Renal cortex interstitium (tissue), 11 donors: ENCODE measurements around the gene PLOD2. TPM values are rescaled to one million over a fixed set of nuclear protein-coding genes. Genes with fewer than 3 reads are reported as not detected.
A peak's percentile ranks its signal among the peaks of the same experiment; 100 is the strongest.

Source experiments
- DNase-seq, 11 donors: peaks; one replicate each; pipeline ENCODE4 v3.0.0-alpha.2; 2013; ENCODE audit warnings: low read depth in 9 of 11, low spot score in 4 of 11; ENCODE audit errors: extremely low read depth in 1 of 11
- polyA plus RNA-seq, 3 donors: library from polyadenylated mRNA; unstranded; fragments of 120-200 nt; gene quantifications; one replicate each; pipeline ENCODE4 v1.2.1, GENCODE V29; 2013; ENCODE audit not compliant: insufficient read length in 3 of 3

PLOD2 gene
- polyA plus RNA-seq, 3 donors = 136 to 191 (median 183) TPM

DNA sequence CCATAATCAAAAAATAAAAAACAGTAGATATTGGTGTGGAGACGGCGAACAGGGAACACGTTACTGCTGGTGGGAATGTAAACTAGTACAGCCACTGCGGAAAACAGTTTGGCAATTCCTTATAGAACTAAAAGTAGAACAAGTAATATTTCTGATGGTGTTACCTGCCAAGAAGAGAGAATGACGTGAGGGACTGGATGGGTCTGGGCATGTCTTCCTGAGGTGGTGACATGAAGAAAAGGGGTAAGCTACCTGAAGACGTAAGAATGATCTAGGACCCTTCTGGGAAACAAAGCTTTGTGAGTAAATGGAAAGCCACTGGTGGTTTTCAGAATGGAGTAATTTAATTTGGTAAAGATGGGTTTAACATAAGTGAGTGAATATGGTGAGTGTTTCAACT lies 19.4 kb upstream of the PLOD2 start:
- DNase-seq = no peak

DNA sequence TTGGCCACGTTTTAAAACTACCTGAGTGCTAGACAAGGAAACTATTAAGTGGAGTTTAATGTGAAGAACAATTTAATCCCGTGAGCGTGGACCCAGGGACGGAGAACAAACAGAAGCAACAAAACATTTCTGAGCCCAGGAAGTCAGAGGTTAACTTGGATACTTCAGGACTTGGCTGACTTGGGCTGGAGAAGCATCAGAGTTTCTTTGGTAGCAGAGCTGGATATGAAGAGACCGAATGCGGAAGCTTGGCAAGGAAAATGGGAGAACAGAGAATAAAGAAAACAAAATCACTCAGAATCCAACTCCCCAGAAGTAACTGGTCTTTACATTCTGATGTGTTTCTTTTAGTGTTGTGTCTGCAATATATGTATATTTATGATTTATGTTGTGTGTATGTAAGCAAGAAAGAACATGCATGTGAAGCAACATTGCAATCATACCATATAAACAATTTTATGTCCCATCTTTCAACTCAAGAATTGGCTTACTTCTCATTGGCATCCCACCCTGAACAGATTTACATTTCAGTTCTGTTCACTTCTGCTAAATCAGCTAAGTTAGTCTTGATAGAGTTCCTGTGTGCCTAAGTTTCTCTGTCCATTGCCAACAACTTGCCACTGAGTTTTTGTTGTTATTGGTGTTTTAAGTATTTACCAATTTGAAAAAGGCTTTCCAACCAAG lies 17.2 kb upstream of the PLOD2 start:
- no peak for DNase-seq

DNA sequence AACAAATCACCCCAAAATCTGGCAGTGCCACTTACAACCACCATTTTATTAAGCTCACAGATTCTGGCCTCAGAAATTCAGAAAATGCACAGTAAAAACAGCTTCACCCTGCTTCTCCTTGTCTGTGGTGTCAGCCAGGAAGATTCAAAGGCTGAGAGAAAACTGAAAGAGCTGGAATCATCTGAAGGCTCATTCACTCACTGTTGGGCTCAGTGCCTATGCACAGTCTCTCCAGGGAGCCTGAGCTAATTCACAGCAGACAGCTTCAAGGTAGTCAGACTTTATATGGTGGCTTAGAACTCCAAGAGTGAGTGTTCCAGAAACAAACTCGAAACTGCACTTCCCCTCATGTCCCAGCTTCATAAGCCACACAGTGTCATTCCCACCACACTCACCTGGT lies 16.5 kb upstream of the PLOD2 start:
- no peak for DNase-seq

DNA sequence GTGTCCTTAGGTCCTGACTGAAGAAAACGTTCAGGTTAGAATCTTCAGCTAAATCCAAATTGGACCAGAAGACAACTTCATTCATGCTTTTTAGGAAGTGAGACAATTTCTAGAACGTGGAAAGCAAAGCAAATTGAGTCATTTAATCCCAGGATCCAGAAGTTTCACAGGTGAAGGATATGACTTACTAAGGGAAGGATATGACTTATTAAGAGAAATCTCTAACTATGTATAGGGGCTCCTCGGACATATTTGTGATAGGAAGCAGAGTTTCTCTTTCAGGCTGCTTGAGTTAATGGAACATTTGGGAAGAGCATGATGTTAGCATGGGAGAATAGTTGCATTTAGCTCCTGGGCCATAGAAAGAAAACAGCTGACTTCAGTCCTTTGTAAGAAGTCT lies 16.1 kb upstream of the PLOD2 start:
- no peak for DNase-seq

DNA sequence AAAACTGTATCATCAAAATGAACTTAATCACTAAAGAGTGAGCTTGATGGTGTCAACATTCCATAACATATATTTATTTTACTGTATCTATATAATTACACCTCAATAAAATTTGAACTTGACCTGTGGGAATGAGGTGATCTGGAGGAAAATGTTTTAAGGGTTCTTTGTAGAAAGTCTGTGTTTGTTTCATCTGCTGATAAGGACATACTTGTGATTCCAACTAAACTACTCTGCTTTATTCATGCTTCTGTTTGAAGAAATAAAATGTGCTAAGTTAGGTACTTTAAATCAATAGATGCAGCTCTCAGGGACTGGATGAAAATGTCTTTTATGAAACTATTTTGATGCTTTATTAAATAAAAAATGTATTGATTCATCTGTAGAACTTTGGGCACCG lies 11.6 kb upstream of the PLOD2 start:
- DNase-seq = no peak

DNA sequence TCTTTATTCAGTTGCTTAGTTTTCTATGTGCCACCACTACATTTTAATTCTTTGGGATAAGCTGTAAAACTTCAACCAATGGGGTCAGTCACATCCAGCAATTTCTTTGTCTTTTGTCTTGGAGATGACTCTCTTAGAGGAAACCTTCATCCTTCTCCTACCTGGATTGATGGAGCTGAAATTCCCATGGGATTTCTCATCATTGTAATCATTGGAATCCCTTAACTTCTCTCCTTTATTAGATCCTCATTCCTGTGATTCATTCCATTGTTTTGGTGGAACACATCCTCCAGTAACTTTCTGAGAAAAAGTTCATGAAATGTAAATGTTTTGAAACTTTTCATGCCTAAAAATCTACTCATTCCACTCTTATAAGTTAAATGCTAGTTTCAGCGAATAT lies 9.6 kb upstream of the PLOD2 start:
- DNase-seq = no peak

DNA sequence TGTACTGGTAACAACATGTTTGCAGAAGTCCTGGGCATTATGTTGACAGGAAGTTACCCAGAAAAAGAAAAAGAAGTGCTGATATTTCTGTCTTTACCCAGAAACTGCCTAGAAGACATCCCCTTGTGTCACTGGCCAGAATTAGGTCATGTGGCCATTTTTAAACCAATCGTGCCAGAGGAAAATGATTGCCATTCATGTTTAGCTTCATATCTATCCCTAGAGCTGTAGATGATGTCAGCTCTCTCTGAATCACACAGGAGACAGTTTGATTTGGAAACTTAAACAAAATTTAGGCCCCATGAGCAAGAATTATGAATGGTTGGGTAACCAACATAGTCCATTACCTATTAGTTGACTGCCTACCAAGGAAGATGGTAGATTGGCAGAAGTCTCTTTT lies 8.9 kb upstream of the PLOD2 start:
- no peak for DNase-seq

DNA sequence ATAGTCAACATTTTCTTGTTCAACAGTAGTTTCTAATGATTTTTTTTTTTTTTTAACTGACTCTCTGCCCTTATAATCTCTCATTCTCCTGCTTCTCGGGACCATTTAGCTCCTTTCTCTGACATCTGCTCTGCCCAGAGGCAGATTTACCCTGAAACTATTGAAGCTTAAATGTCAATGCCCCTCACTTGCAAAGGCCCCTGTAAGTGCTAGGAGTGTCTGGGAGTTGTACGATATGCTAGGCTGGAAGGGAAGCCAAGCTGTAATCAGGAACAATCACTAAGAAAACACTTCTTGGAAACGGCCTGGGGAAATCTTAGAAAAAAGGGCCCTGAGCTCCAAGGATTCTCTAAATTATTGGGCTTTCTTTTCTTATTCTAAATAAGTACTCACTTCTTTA lies 5.8 kb upstream of the PLOD2 start:
- DNase-seq = no peak

DNA sequence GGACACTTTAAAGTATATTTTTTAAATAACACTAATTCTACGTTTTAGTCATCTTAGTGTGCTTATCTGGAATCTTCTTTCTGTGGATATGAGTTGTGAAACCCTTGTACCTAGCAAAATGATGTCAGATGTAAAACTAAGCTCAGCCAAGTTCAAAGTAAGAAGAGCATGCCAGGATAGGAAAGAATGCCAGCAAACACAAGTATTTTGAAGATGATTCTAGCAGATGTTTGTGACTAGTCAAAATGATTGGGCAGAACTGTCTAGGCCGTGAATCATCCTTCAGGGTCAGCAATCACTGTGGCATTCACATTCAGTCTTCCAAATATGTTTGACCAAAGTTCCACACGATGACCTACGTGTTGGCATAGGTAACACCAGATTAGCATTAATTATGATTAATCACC lies 5.4 kb upstream of the PLOD2 start:
- no peak for DNase-seq

DNA sequence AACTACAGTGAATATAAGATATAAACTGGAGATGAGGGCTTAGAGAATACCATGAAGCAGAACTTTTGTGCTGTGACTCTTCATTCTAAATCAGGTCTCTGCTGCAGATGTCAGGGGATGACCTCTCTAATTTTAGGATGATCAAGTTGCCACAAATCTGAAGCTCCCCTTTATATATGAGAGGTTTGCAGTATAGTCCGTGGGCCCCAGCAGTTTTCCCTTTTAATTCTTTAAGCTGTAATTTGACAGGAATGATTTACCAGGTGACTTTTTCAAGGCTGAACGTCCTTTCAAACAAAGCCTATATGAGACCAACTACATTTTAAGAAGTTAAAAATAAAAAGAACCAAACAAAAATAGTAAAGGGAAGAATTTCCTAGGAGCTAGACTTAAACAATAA lies 4.9 kb upstream of the PLOD2 start:
- DNase-seq = no peak

DNA sequence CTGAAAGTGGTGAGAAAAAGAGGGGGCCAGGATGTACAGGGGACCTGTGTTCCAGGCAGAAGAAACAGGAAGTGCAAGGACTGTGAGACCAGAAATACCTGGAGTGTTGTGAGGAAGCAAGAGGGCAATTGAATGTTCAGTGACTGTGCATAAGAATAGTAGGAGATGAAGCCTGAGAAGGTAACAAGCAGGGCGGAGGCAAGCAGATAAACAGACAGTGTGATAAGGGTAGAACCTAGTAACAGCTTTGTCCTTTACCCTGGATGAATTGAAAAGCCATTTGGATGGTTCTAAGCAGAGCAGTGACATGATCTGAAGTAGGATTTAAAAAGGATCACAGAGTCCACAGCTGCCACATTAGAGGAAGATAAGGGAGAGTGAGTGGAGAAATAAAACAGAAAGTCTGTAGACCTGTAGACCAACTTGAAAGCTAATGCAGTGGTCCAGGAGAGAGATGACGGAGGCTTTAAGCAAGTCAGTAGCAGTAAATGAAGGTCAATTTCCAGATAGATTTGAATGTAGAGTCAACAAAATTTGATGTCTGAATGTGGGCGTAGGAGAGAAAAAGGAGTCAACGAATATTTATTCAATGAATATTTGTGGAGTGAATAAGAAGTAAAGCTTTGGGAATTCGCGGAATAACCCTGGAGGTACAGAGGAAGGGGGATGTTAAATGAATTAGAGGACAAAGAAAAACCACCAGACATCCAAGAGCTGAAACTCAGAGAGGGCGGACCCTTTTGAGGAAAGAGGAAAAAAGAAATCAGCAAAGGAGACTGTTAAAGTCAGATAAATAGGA lies 4.2 kb upstream of the PLOD2 start:
- no peak for DNase-seq

DNA sequence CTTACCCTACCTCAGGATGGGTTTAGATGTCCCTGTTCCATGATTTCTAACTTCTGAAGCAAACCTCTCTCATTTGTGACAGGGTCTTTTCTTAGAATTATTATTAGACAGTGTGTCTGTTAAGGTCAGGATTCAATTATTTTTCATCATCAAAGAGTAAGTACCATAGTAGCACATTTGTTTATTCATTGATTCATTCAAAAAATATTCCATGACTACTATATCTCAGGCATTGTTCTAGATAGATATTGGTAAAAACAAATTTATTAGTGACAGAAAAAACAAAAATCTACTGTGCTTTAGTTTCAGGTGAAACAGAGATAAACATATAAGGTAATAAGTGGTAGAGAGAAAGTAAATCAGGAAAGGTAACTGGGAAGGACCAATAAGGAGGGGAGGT lies 3.5 kb upstream of the PLOD2 start:
- DNase-seq = no peak

DNA sequence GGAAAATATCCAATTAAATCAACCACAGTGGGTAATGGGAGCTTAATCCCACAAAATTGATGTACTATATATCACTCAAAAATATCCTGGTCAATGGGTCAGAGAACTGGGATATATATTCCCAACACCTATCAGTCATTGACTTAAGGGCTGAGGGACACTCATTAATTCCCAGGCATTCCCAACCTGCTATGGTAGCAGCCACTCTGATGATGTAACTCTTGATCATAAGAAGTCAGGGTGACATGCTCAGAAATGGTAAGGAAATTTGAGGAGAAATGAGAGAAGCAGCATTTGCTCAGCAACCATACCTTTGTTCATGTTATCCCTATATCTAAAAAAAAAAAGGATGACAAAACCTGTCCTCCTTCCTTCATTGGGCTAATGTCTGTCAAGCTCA lies 3.1 kb upstream of the PLOD2 start:
- no peak for DNase-seq

DNA sequence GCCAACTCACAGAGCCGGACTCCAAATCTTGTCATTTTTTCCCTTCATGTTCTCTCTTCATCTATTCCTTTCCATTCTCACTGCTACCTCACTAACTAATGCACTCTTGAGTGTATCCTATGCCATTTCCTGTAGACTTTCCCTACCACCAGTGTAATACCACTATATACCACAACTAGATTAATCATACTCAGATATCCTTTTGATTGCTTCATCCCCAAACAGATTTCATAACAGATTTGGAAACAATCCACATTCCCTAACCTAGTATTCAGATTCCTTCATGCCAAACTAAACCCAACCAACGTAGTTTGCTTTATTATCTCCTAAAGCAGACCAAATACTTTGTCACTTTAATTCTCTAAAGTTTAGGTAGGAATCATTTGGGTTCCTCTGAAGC lies 2.6 kb upstream of the PLOD2 start:
- no peak for DNase-seq

DNA sequence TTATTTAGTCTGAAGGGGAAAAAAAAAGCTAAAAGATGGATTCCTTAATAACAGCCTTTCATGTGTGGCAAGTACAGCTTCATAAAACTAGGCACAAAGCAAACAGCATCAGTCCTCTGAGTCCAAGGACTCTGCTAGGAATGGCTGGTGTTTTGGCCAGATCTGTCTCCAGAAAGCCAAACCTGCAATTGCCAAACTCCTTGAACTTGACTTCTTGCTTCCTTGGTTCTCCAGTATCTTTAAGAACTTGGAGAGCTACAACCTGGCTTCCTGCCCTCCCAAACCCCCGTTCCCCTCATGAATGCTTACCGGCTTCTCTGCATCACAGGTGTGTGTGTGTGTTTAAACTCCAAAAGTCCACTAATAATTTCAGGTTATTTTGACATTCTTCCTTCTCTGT lies 1.6 kb upstream of the PLOD2 start:
- no peak for DNase-seq

DNA sequence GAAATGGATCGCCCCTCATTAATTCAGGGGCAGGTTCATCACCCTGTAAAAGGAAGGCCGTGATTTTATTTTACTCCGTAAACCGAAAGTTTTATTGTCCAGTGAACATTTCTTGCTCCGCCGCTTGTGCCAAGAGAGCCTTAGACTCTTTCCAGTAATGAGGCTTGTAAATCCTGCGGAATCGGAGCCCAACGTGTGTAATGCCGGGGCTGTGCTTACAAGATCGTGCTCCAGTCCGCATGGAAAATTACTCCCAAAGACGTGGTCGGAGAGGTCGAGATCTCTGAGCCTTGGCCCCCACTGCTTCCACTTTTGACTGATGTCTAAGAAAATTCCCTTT lies 649 bp upstream of the PLOD2 start:
- DNase-seq = peak in 6 of 11 donors; percentile 50 to 70 (median 61)

DNA sequence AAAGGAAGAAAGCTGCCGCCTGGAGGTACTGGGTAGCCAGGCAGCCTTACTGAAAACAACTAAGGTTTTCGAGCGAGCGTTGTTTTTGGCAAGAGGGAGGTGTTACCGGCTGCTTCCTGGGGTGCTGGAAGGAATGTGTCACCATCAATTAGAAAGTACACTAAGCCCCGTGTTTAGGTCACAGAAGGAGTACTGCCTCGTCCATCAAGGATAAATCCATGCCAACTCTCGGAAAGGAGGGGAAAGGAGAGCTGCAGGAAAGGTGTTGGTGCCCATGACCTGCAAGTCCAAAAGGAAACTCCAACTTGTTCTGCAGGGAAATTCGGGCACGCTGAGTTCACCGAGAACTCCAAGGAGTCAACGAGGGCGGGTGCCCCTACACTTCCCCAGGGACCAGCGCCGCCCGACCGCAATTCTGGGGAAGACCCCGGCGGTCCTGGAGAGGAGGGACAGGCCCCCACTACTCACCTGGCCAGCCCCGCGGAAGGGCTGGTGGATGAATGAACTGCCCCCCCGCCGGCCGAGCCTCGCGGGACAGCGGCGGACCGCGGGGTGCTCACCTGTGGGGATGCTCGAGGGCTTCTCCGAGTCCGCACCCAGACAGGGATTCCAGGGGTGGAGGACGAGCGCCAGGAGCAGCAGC lies 542 bp downstream of the PLOD2 start:
- peak in 9 of 11 donors; percentile 42 to 78 (median 66) for DNase-seq

DNA sequence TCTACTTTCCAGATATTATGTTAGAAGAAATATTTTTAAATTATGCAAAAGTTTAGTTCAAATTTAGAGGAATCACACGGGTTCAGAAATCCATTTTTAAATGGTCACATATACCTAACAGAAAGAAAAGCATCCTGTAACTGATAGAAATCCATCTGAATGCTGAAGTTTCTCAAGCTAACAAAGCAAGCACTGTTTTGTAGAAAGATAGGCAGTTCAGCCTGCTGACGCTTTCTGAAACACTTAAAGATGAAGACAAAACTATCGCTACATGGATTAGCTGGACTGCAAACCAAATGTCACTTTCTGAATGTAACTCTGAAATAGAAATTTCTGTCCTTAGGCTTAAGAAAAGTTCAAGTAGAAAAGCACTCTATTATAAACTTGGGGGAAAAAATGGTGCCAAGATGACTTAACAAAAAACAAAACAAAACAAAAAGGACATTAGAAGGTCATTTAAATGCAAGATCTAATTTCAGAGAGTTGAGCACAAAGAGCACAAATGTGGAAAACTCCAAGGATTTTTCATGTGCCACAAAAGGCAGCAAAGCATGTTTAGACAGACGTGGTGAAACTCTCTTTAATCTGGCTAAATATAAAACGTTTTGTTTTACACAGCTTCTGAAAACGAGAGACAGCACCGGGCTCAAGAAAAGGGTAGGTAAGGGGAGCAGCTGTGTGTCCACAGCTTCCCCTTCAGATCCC lies 1.2 kb downstream of the PLOD2 start:
- peak in 1 of 11 donors; percentile 66 for DNase-seq

DNA sequence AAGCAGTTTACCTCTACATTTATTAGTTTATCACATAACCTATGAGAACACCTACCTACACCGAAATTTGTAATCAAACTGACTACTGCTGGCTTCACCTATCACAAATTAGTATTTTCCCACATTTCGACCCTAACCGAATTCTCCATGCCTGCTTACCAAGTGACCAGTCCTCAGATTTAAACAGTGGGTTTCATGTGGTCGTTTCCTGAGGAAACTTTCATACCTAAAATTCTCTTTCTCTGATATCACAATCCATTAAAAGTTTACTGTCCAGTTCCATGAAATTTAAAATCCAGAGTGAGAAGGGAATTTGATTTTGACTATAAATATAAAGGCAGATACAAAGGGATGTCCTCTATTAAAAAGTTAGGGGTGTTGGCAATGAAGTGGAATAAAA lies 1.9 kb downstream of the PLOD2 start:
- no peak for DNase-seq
